A549 (cell line): ENCODE results near the gene MCM5. TPM values are rescaled to one million over a fixed set of nuclear protein-coding genes. Genes with fewer than 3 reads are reported as not detected.

ENCODE experiments used
- ATAC-seq, 2 experiments: fragments of 200-7000 bp in 1 of 2; fragments of >200 bp in 1 of 2; cut with Nextera tagmentation in 1 of 2; cut with Tn5 transposase in 1 of 2; 3 replicates each; pipeline versions ENCODE4 v1.8.0 to v1.9.1; 2018 to 2020; ENCODE audit warnings: mild to moderate bottlenecking in 1 of 2, moderate library complexity in 1 of 2
- CTCF ChIA-PET: fragments of 300-600 bp; sonication (Branson Sonifier 250); formaldehyde crosslinking; extraction: SDS; loops from one replicate; lab custom pipeline; 2021; ENCODE audit warnings: antibody characterized with exemption, inconsistent platforms; lab: Yijun Ruan, JAX
- POLR2A ChIA-PET: fragments of 350-600 bp; formaldehyde crosslinking; extraction: SDS; loops from one replicate; lab custom pipeline; 2021; ENCODE audit warnings: antibody characterized with exemption, inconsistent platforms; lab: Yijun Ruan, JAX
- DNase-seq, 2 experiments: peaks; one replicate each; pipeline versions ENCODE4 v3.0.0 to v3.0.0-alpha.2; 2011 to 2016; ENCODE audit warnings: low read depth in 1 of 2, low spot score in 1 of 2
- FAIRE-seq: peaks from 2 replicates; lab custom pipeline; 2011; peaks lifted over from hg19 to GRCh38; lab: Jason Lieb, UNC
- H3K27ac ChIP-seq, 2 experiments: fragments of >200 bp; sonication (Bioruptor Twin); formaldehyde crosslinking; 3 replicates each; pipeline ENCODE4 v1.5.1; 2016 to 2017
- H3K4me1 ChIP-seq: fragments of >200 bp; sonication (Bioruptor Twin); formaldehyde crosslinking; 3 replicates; pipeline ENCODE4 v1.6.1; 2016
- H3K4me2 ChIP-seq: fragments of >200 bp; sonication (Bioruptor Twin); formaldehyde crosslinking; 3 replicates; pipeline ENCODE4 v1.6.1; 2016
- H3K4me3 ChIP-seq: fragments of >200 bp; sonication (Bioruptor Twin); formaldehyde crosslinking; 3 replicates; pipeline ENCODE4 v1.5.1; 2016
- H3K9me3 ChIP-seq: fragments of >200 bp; sonication (Bioruptor Twin); formaldehyde crosslinking; 3 replicates; pipeline ENCODE4 v1.6.1; 2016
- ATOH8 ChIP-seq: fragments of 250-450 bp; sonication (Bioruptor Pico); IDR thresholded peaks from 2 replicates; pipeline ENCODE4 v1.5.0; 2020; ENCODE audit warnings: low read depth, mild to moderate bottlenecking, moderate library complexity
- BCL3 ChIP-seq: fragments of >200 bp; sonication (Bioruptor Twin); formaldehyde crosslinking; IDR thresholded peaks from 3 replicates; pipeline ENCODE4 v1.6.1; 2016
- BHLHE40 ChIP-seq: IDR thresholded peaks from 2 replicates; pipeline ENCODE4 v1.6.1; 2012; ENCODE audit warnings: low read depth, low read length, inconsistent platforms
- CBX8 ChIP-seq: fragments of 200-600 bp; sonication (generic); IDR thresholded peaks from 2 replicates; pipeline ENCODE4 v1.6.1; 2016
- CHD2 ChIP-seq: fragments of 150-350 bp; IDR thresholded peaks from 2 replicates; pipeline ENCODE4 v1.6.1; 2014; ENCODE audit warnings: low read length; ENCODE audit not compliant: partially characterized antibody
- CTCF ChIP-seq: fragments of >200 bp; sonication (Bioruptor Twin); formaldehyde crosslinking; IDR thresholded peaks from 3 replicates; pipeline ENCODE4 v1.5.1; 2016
- E2F6 ChIP-seq: IDR thresholded peaks from 2 replicates; pipeline ENCODE4 v1.6.1; 2012; ENCODE audit warnings: low read depth, borderline replicate concordance
- EHF ChIP-seq: fragments of 250-450 bp; sonication (Bioruptor Pico); IDR thresholded peaks from 2 replicates; pipeline ENCODE4 v1.5.0; 2020; ENCODE audit warnings: mild to moderate bottlenecking
- ELK1 ChIP-seq: fragments of 150-350 bp; IDR thresholded peaks from 2 replicates; pipeline ENCODE4 v1.6.1; 2014; ENCODE audit warnings: low read depth, mild to moderate bottlenecking, low read length
- FOSB ChIP-seq: fragments of 250-450 bp; sonication (Bioruptor Pico); IDR thresholded peaks from 2 replicates; pipeline ENCODE4 v1.5.0; 2020; ENCODE audit warnings: mild to moderate bottlenecking, moderate library complexity
- HES2 ChIP-seq: fragments of >200 bp; sonication (Bioruptor Twin); formaldehyde crosslinking; IDR thresholded peaks from 2 replicates; pipeline ENCODE4 v1.6.1; 2016
- HOXB13 ChIP-seq: fragments of 250-450 bp; sonication (Bioruptor Pico); IDR thresholded peaks from 2 replicates; pipeline ENCODE4 v1.5.0; 2020; ENCODE audit warnings: low read depth, mild to moderate bottlenecking, moderate library complexity
- MAFK ChIP-seq: fragments of 450-650 bp; IDR thresholded peaks from 2 replicates; pipeline ENCODE4 v1.6.1; 2014; ENCODE audit not compliant: partially characterized antibody
- MAZ ChIP-seq: fragments of 150-350 bp; IDR thresholded peaks from 2 replicates; pipeline ENCODE4 v1.6.1; 2014; ENCODE audit warnings: antibody characterized with exemption, low read depth, low read length, borderline replicate concordance
- NPAS2 ChIP-seq: fragments of 250-450 bp; sonication (Bioruptor Pico); IDR thresholded peaks from 2 replicates; pipeline ENCODE4 v1.8.0; 2022; ENCODE audit warnings: mild to moderate bottlenecking, moderate library complexity, borderline replicate concordance
- NR3C1 ChIP-seq: fragments of >200 bp; sonication (Bioruptor Twin); formaldehyde crosslinking; IDR thresholded peaks from 3 replicates; pipeline ENCODE4 v1.6.1; 2017
- POLR2A ChIP-seq: IDR thresholded peaks from 2 replicates; pipeline ENCODE4 v1.6.1; 2012; ENCODE audit warnings: mild to moderate bottlenecking, low read length
- RAD21 ChIP-seq, 2 experiments: fragments of >200 bp in 1 of 2; sonication (Bioruptor Twin) in 1 of 2; formaldehyde crosslinking in 1 of 2; IDR thresholded peaks in 1 of 2; conservative IDR thresholded peaks in 1 of 2; 2 replicates in 1 of 2; 3 replicates in 1 of 2; pipeline ENCODE4 v1.6.1; 2012 to 2018; ENCODE audit warnings: inconsistent platforms in 1 of 2
- RFX5 ChIP-seq: fragments of 450-650 bp; IDR thresholded peaks from 2 replicates; pipeline ENCODE4 v1.7.1; 2014; ENCODE audit warnings: antibody characterized with exemption, mild to moderate bottlenecking, moderate library complexity
- USF2 ChIP-seq: fragments of 450-650 bp; IDR thresholded peaks from 2 replicates; pipeline ENCODE4 v1.6.1; 2014; ENCODE audit warnings: antibody characterized with exemption
- ZC3H11A ChIP-seq: fragments of 450-650 bp; IDR thresholded peaks from 2 replicates; pipeline ENCODE4 v1.6.1; 2014; ENCODE audit warnings: antibody characterized with exemption, mild to moderate bottlenecking
- ZNF302 ChIP-seq: fragments of 250-450 bp; sonication (Bioruptor Pico); IDR thresholded peaks from 2 replicates; pipeline ENCODE4 v1.9.0; 2021; ENCODE audit warnings: inconsistent platforms, mild to moderate bottlenecking, moderate library complexity
- WGBS: methylation state at CpG from one replicate; pipeline ENCODE4 v1.1.6; 2017; ENCODE audit errors: missing lambda C conversion rate; 5-methylcytosine and 5-hydroxymethylcytosine counted together
- polyA plus RNA-seq, 4 experiments: library from polyadenylated mRNA; depleted of rRNA in 3 of 4; stranded (reverse); fragments of >200 nt; fragmentation: RNase III in 1 of 4; extraction: RNeasy Plus Mini Kit Qiagen cat#74134 plus additional on column Dnase treatment in 1 of 4; gene quantifications; 2 replicates in 3 of 4; 3 replicates in 1 of 4; pipeline ENCODE4 v1.2.3, GENCODE V29; 2011 to 2017

Gene MCM5
- polyA plus RNA-seq, 2 of the 4 experiments (the other 2 are of a cell fraction): 50.2 to 94.4 TPM

- TF ChIP-seq RAD21 (conservative IDR thresholded peaks at IDR 0.05 in 1 of 2, IDR thresholded peaks at IDR 0.05 in 1 of 2) (no peak), ZNF302 (CRISPR knock-in tag) (no peak), POLR2A (no peak), MAZ (no peak), CBX8 (no peak), MAFK (no peak), E2F6 (no peak), RFX5 (no peak), CHD2 (no peak), ATOH8 (no peak), ELK1 (no peak), HES2 (no peak), NR3C1 (no peak), HOXB13 (CRISPR knock-in tag) (no peak), NPAS2 (no peak), ZC3H11A (no peak), FOSB (CRISPR knock-in tag) (no peak), BHLHE40 (no peak), BCL3 (no peak)
- POLR2A ChIA-PET: no interaction called here
- Histone ChIP-seq H3K4me2 (no peak overlapping the region), H3K9me3 (no peaks in the 10 kb centered on the region), H3K4me1 (peaks cover 20% of the 10 kb centered on the region), H3K4me3 (no peak overlapping the region), H3K27ac (no peak overlapping the region)
- 90% methylated on average over 8 of the region's 8 CpGs for WGBS
- ATAC-seq (no peak), DNase-seq (no peak), FAIRE-seq (no peak)
- CTCF ChIA-PET: interaction anchor here (1.0 kb wide), 1 partner anchor 18 kb away, joined by 4 read pairs; no protein-coding TSS in a partner anchor
Measured at GRCh38 chr22:35448523-35448922, 48.6 kb downstream of the MCM5 start.

GRCh38 chr22:35449829-35450689, 50.1 kb downstream of the MCM5 start:
- POLR2A ChIA-PET: no interaction called here
- Histone ChIP-seq H3K4me2 (no peak overlapping the region), H3K4me3 (no peak overlapping the region), H3K4me1 (peaks cover 20% of the 10 kb centered on the region), H3K27ac (no peak overlapping the region), H3K9me3 (no peaks in the 10 kb centered on the region)
- ATAC-seq: no peak
- 93% methylated on average over 17 of the region's 17 CpGs for WGBS
- CTCF ChIA-PET: interaction anchor here (1.0 kb wide), 2 partner anchors 19 to 133 kb away, joined by 3 read pairs; no protein-coding TSS in a partner anchor
- no peak for TF ChIP-seq ZC3H11A
- TF ChIP-seq E2F6: no peak
- no peak for TF ChIP-seq CTCF
- no peak for TF ChIP-seq EHF (CRISPR knock-in tag)
- TF ChIP-seq POLR2A: no peak
- no peak for TF ChIP-seq HES2
- TF ChIP-seq USF2: no peak
- no peak for DNase-seq
- FAIRE-seq: no peak
